GM15510 (cell line): ENCODE results near the gene NOS2.
A peak's percentile ranks its signal among the peaks of the same experiment; 100 is the strongest.

ENCODE experiments used
- POLR2A ChIP-seq: IDR thresholded peaks from 3 replicates; pipeline ENCODE4 v1.6.1; 2011; ENCODE audit warnings: borderline replicate concordance; ENCODE audit not compliant: insufficient read length; ENCODE audit errors: extremely low read depth

NOS2 gene

DNA sequence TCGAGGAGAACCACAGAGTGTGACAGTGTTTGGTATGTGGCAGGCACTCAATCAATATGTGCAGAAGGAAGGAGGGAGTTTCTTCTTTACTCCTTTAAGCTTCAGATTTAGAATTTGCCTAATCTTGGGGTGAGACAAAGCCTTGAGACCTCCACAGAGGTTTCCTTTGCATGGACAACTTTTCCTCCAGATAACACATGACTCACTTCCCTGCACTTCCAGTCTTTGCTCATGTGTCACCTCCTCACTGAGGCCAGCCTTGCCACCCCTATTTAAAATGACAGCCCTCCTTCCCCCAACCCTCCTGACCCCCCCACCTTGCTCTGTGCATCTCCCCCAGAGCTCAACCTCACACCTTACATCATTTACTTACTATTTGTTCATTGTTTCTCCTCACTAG lies 17.4 kb upstream of the NOS2 start:
- TF ChIP-seq POLR2A, result no peak

DNA sequence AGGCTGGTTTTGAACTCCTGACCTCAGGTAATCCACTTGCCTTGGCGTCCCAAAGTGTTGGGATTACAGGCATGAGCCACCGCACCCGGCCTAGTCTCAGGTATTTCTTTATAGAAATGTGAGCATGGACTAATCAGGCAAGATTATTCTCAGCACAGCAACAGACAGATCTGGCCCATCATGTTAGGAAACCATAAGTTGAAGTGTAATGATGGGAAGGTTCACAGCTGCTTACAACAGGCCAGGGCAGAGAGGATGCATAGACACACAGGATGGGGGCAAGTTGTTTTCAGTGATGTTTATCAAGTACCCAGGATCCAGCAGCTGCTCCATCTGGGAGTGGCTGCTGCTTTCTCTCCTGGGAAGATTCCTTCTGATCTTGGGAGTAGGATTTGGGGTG lies 16.6 kb upstream of the NOS2 start:
- no peak for TF ChIP-seq POLR2A

DNA sequence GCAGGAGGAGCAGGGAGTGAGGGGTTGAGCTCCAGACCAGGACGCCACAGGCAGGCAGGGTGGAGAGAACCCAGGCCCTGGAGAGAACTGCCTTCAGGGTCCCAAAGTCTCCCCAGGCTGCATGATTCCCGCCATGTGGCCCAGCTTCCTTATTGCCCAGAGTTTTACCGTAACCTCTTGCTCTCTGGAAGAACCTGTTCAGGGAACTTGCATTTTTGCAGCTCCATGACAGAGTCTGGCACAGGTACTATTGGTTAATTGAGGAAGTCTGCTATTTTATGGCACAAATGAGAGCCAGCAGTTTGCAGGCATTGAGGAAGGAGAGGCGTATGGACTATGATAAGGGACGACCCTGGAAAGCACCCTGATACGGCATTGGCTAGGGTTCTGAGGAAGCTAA lies 11.6 kb upstream of the NOS2 start:
- TF ChIP-seq POLR2A, result no peak

DNA sequence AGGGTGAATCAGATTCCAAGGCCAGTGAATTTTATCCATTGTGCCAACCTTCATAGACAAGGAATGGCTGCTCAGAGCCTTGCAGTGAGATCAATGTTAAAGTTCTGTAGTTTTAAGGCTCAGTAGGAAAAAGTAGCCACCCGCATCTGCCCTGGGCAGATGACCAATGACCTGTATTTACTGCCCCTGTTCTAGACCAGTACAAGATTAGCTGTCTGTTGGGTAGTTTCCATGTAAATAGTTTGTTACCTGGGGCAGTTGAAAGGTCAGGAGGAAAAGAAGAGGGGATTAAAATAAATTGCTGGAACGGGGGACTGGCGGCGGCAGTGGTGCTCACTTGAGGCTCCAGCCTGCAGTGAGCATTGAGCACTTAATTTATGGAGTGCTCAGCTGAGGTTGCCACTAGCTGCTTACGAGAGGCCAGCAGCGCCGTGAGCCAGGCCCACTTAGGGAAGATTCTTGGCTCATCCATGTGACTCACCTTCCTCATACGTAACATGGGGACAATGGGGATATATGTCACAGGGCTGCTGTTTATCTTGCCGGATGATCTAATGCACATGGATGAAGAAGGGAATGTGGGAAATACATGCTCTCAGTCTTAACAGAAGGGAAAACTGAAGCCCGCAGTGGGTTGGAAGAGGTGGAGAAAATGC lies 10.7 kb upstream of the NOS2 start:
- TF ChIP-seq POLR2A, result peak; percentile 1

DNA sequence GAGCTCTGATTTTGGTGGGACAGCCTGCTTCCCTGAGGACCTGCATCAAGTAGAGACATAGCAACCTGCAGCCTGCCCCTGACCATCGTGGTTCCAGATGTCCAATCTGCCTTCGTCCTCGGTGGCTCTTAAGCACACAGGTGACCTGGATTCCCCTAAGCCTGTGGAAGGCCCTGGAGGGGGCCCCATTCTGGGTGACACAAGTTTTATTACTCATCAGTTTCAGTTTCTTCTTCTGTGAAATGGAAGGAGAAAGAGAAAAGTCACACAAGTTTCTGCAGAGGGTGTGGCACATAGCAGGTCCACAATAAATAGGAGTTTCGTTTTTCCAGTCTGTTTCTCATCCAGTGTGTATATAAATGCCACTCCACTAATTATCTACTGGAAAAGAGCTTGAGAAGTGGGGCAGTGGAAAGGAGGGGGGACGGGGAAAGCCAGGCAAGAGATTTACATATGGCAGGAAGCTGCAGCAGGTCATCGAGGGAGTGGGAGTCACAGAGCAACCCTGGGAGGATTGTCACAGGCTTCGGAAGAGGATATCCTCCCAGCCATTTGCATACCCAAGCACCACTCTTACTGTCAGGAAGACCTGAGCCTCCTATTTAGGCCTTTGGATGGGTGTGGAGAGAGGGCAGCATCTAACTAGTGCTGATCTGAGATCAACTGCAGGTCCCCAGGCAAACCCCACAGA lies 10.0 kb upstream of the NOS2 start:
- peak; percentile 39 for TF ChIP-seq POLR2A

DNA sequence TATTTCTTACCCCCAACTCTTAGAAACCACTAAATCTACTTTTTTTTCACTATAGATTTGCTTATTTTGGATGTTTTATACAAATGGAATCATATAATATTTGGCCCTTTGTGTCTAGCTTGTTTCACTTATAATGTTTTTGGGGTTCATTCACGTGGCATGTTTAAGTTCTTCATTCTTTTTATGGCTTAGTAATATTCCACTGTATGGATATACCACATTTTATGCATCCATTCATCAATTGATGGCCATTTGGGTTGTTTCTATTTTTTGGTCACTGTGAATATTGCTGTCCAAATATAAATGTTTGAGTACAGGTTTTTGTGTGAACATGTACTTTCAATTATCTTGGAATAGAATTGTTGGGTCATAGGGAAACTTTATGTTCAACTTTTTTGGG lies 9.2 kb upstream of the NOS2 start:
- no peak for TF ChIP-seq POLR2A

DNA sequence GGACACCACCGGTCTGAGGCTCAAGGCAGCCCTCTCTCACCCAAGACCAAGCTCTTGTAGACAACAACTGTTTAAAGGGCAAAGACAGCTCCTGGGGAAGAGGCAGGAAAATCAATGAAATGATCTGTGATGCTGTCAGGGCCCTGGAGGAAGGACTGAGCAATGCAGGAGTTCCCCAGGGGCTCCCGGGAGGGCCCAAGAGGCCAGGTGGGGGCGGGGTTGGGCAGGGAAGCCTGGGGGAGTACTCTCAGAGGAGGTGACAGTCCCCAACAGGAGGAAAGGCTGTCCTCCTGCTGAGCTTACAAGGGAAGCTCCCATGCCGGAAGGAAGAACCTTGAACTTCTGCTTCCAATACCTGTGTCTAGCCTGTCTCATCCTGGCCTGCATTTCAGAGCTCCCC lies 8.3 kb upstream of the NOS2 start:
- TF ChIP-seq POLR2A, result no peak

DNA sequence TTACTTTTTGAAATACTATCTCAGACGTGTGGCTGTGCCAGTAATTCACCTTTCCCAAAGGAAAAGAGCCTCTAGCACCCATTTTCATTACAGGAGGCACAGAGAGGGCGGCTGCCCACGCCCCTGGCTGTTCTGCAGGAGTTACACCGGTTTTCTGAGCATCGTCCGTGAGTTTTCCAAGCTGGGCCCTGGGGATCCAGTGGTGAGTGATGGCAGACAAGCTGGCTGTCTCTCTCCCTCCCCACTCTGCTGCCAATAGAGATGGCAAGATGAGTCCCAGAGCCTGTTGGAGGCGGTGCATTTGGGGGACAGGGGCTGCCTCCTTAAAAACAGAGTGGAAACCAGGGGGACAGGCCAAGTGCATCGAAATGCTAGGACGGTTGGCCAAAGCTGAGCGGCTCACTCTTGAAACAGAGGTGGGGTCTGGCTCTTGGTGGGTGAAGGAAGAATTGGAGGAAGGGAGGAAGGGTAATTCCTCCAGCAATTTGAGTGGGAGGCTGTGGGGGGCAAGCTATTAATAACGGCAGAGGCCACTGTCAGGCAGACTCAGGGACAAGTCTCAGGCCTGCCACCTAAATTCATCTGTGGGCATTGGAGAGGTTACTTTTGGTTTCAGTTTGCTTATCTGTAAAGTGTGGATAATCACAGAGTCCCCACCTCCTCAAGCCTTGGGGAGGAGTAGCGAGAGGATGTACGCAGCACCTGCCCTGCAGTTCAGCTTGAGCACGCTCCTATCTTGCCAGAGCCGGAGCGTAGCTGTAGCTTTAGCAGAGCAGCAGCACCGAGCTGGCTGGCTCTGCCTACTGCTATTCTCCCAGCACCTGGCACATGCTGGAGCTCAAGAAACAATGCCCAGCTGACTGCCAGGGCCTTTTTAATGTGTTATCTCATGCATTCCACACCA lies 7.5 kb upstream of the NOS2 start:
- peak; percentile 48 for TF ChIP-seq POLR2A

DNA sequence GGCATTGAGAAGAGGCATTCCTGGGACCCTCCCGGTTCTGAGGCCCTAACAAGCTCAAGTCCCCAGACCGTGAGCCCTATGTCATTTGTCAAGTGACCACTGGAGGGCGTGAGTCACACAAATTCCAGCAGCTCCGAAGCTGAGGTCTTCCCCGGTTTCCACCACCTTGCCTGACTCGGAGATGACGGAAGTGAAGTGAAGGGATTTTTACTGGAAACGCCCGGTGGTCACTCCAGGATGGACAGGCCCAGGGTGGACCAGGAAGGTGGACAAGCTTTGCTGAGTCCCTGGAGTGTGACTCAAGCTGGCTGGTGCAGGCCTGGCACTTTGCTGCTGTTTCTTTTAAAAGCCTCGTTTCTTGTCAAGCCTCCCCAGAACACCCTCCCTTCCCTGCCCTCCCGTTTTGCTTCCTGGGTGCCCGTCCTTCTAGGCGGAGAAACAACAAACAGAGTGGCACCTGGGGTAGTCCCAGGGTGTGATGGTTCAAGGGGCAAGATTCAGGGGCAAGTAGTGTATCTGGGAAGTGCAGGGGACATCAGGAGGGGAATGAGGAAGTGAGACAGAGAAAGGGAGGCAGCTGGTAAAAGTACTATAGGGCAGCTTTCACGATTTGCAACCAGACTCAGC lies 5.3 kb upstream of the NOS2 start:
- no peak for TF ChIP-seq POLR2A

DNA sequence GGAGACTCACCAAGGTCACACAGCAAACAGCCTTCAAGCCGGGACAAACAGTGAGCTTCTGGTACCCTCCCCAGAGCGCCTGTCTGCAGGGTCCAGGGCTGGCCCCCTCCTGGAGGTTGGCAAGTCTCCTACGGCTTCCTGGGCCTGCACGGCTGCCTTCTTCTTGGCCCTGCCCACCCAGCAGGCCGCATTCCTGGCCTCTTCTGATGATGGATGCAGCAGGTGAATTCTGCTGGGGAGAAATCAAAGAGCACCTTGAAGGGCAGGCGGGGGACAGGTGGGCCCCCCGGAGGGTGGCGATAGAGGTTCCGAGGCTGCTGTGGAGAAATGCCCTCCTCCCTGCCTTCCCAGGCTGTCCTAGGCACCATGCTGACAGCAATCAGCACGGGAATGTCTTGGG lies 3.8 kb upstream of the NOS2 start:
- no peak for TF ChIP-seq POLR2A

DNA sequence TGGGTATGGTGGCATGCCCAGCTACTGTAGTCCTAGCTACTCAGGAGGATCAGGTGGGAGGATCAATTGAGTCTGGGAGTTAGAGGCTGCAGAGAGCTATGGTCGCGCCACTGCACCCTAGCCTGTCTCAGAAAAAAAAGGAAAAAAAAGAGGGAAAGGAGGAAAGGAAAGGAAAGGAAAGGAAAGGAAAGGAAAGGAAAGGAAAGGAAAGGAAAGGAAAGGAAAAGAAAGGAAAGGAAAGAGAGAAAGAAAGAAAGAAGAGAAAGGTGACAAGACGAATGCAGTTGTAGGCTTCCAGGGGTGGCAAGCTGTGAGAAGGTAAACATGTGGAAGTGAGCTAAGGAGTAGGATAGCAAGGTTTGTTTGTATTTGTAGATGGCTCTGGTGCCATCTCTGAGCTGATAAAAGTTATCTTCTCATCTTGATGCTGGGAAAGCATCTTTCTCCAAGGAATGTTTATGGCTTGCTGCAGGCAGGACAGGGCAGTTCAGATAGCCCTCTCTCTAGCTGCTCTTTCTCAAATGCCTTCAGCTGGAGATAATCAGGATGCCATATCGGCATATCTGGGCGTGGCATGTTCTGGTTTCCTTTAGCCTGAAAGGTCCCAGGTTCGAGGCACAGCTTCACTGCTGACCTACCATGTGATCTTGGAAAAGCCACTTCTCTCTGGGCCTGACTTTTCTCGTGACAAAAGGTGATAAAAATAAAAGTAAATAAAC lies 2.8 kb upstream of the NOS2 start:
- no peak for TF ChIP-seq POLR2A

DNA sequence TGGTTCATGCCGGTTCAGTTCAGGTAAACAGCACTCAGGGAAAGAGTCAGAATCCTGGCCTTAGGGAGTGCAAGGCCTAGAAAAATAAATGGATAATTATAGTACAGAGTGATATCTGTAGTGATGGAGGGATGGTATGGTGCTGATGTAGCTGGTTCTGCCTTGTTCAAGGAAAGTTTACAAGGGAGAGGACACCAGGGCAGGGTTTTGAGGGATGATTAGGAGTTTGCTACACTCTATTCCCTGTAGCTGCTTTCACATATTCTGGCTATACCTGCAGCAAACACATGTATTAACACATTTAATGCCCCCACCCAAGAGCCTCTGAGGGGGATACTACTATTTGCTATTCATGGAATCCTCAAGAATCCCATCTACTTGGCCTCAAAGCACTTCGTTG lies 1.7 kb upstream of the NOS2 start:
- no peak for TF ChIP-seq POLR2A

DNA sequence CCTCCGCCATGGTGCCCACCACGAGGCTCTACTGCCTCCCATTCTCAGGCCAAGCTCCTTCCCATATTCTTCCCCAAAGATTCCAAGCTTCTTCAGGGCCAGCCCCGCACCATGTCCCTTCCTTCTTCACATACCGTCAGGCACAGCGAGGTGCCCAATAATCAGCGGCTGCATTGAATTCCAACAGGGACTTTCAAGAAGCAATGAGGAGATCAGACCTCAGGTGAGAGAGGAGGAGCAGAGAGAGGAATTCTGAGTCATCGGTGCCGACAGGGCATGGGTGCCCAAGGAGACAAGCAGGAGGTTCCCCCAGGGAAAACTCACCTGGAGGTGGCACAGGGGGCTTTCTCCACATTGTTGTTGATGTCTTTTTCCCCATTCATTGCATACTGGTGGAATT lies 2.0 kb downstream of the NOS2 start:
- TF ChIP-seq POLR2A, result no peak

DNA sequence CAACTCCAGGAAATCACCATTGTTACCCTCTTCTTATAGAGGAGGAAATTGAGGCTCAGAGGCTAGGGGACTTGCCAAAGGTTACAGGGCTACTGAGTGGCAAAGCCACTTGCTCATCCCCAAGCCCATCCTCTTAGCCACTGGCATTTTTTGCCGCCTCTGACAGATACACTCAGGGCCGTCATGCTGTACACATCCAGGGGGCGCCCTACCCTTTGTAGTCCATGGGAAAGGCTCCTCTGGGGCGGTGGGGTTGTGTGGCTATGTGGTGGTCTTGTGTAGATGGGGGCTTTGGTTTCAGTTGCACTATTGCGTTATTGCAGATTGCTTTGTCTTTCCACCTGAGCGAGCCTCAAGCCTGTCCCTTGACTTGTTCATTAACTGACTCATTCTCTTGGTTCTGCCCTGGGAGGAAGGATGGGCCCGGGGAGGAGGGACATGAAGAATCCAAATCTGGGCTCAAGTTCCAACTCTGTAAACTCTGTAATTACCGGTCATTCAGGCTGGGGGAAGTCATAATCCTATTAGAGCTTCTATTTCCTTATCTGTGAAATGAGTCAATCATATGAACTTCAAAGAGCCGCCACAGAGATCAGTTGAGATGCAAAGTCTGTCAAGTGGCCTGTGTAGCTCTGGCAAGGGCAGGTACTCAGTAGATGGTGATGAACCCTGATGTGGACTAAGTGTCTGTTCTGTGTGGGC lies 2.8 kb downstream of the NOS2 start:
- no peak for TF ChIP-seq POLR2A
